GM12891 (cell line): ENCODE results near the gene PIF1.

Experiments used
- DNase-seq: peaks from one replicate; pipeline ENCODE4 v3.0.0; 2011; ENCODE audit warnings: low spot score; ENCODE audit not compliant: insufficient read length
- FAIRE-seq: peaks from 2 replicates; lab custom pipeline; 2011; peaks lifted over from hg19 to GRCh38; lab: Jason Lieb, UNC
- PAX5 ChIP-seq: IDR thresholded peaks from 2 replicates; pipeline ENCODE4 v1.6.1; 2011; ENCODE audit warnings: low read length, moderate library complexity, mild to moderate bottlenecking; ENCODE audit not compliant: insufficient read depth, severe bottlenecking
- POLR2A ChIP-seq: IDR thresholded peaks from 2 replicates; pipeline ENCODE4 v1.6.1; 2011; ENCODE audit warnings: low read depth, low read length, control low read depth
- POLR2AphosphoS5 ChIP-seq: IDR thresholded peaks from 2 replicates; pipeline ENCODE4 v1.6.1; 2011; ENCODE audit warnings: low read depth, low read length, control low read depth
- POU2F2 ChIP-seq: IDR thresholded peaks from 2 replicates; pipeline ENCODE4 v1.6.1; 2011; ENCODE audit warnings: low read depth, mild to moderate bottlenecking, control low read depth, low read length, moderate library complexity
- SPI1 ChIP-seq: IDR thresholded peaks from 2 replicates; pipeline ENCODE4 v1.6.1; 2011; ENCODE audit warnings: low read depth, low read length, control low read depth
- TAF1 ChIP-seq: IDR thresholded peaks from 2 replicates; pipeline ENCODE4 v1.6.1; 2011; ENCODE audit warnings: low read depth, low read length, control low read depth

The PIF1 gene

GRCh38 chr15:64774629-64775493 is 50.6 kb downstream of the PIF1 start:
- TF ChIP-seq PAX5 (no peak), POLR2AphosphoS5 (no peak), TAF1 (no peak), SPI1 (no peak), POLR2A (no peak), POU2F2 (no peak)

GRCh38 chr15:64774037-64774628 is 51.3 kb downstream of the PIF1 start:
- DNase-seq (no peak), FAIRE-seq (no peak)
- no peak for TF ChIP-seq POLR2AphosphoS5
- TF ChIP-seq POLR2A, result no peak
- TF ChIP-seq SPI1, result no peak
- no peak for TF ChIP-seq PAX5
- TF ChIP-seq POU2F2, result no peak
- no peak for TF ChIP-seq TAF1

More at GRCh38 chr15:64774629-64775493, 50.6 kb downstream of the PIF1 start:
- DNase-seq, result peak; percentile 47
- FAIRE-seq, result no peak

GRCh38 chr15:64773606-64774005 is 51.8 kb downstream of the PIF1 start:
- TF ChIP-seq SPI1 (no peak), POLR2A (no peak), POU2F2 (no peak), PAX5 (no peak), TAF1 (no peak)
- DNase-seq, result no peak
- no peak for FAIRE-seq

- FAIRE-seq (no peak), DNase-seq (no peak)
- TF ChIP-seq TAF1 (no peak), POU2F2 (no peak), POLR2AphosphoS5 (no peak), PAX5 (no peak), POLR2A (no peak), SPI1 (no peak)
Measured at GRCh38 chr15:64772964-64773363, 52.5 kb downstream of the PIF1 start.

GRCh38 chr15:64772488-64772887 is 53.0 kb downstream of the PIF1 start:
- no peak for FAIRE-seq
- no peak for TF ChIP-seq POLR2A
- TF ChIP-seq POLR2AphosphoS5, result no peak
- TF ChIP-seq PAX5, result no peak
- no peak for TF ChIP-seq POU2F2
- TF ChIP-seq TAF1, result no peak
- TF ChIP-seq SPI1, result no peak

GRCh38 chr15:64770626-64771025 is 54.8 kb downstream of the PIF1 start:
- FAIRE-seq (no peak), DNase-seq (no peak)
- TF ChIP-seq POLR2A (no peak), SPI1 (no peak), TAF1 (no peak), POLR2AphosphoS5 (no peak)

More at GRCh38 chr15:64772488-64772887, 53.0 kb downstream of the PIF1 start:
- DNase-seq, result no peak

- FAIRE-seq (no peak), DNase-seq (no peak)
- TF ChIP-seq POLR2AphosphoS5, result no peak
- no peak for TF ChIP-seq SPI1
- TF ChIP-seq PAX5, result no peak
- no peak for TF ChIP-seq TAF1
- no peak for TF ChIP-seq POLR2A
- no peak for TF ChIP-seq POU2F2
Measured at GRCh38 chr15:64767203-64767602, 58.2 kb downstream of the PIF1 start.

GRCh38 chr15:64766058-64766457 is 59.4 kb downstream of the PIF1 start:
- TF ChIP-seq POLR2A (no peak), TAF1 (no peak), POLR2AphosphoS5 (no peak), PAX5 (no peak), POU2F2 (no peak), SPI1 (no peak)
- no peak for DNase-seq
- FAIRE-seq, result no peak
